CD4-positive, alpha-beta T cell (primary cell): ENCODE data around the gene SND1. TPM values are rescaled to one million over a fixed set of nuclear protein-coding genes. Genes with fewer than 3 reads are reported as not detected.

ENCODE experiments used
- ATAC-seq: fragments of 200-7000 bp; cut with Tn5 transposase; one replicate; pipeline ENCODE4 v1.10.0; 2022; ENCODE audit warnings: mild to moderate bottlenecking; ENCODE audit not compliant: poor library complexity
- CTCF ChIA-PET: fragments of 350-600 bp; sonication (Branson Sonifier 250); formaldehyde crosslinking; loops from one replicate; lab custom pipeline; 2021; ENCODE audit warnings: antibody characterized with exemption, inconsistent platforms; lab: Charles Lee
- POLR2A ChIA-PET: fragments of 350-600 bp; sonication (Branson Sonifier 250); formaldehyde crosslinking; loops from one replicate; lab custom pipeline; 2021; ENCODE audit warnings: antibody characterized with exemption, inconsistent platforms; lab: Charles Lee
- DNase-seq, 14 experiments: peaks; one replicate each; pipeline ENCODE4 v3.0.0-alpha.2; 2013 to 2020; ENCODE audit warnings: mixed read lengths in 2 of 14
- H3K27ac ChIP-seq, 2 donors: one replicate each; pipeline versions ENCODE4 v1.5.1 to v1.7.0; 2013; ENCODE audit warnings: low read length in 2 of 2, low read depth in 1 of 2, mild to moderate bottlenecking in 1 of 2
- H3K27me3 ChIP-seq, 2 experiments: 1 replicate in 1 of 2; 2 replicates in 1 of 2; pipeline versions ENCODE4 v1.6.1 to v1.7.0; 2013; ENCODE audit warnings: low read length in 2 of 2, control low read depth in 1 of 2, mild to moderate bottlenecking in 1 of 2, moderate library complexity in 1 of 2; ENCODE audit not compliant: insufficient read depth in 2 of 2, control insufficient read depth in 1 of 2
- H3K36me3 ChIP-seq: one replicate; pipeline ENCODE4 v1.6.1; 2013; ENCODE audit warnings: low read length, control low read depth; ENCODE audit not compliant: insufficient read depth
- H3K4me1 ChIP-seq: one replicate; pipeline ENCODE4 v1.6.1; 2013; ENCODE audit warnings: low read length, control low read depth; ENCODE audit not compliant: insufficient read depth
- H3K4me3 ChIP-seq: one replicate; pipeline ENCODE4 v1.5.1; 2013; ENCODE audit warnings: mild to moderate bottlenecking, low read length, moderate library complexity
- H3K9me3 ChIP-seq, 2 experiments: 1 replicate in 1 of 2; 2 replicates in 1 of 2; pipeline versions ENCODE4 v1.6.1 to v1.7.0; 2013; ENCODE audit warnings: low read length in 2 of 2, mild to moderate bottlenecking in 2 of 2, control low read depth in 1 of 2, moderate library complexity in 1 of 2; ENCODE audit not compliant: control insufficient read depth in 1 of 2, insufficient read depth in 1 of 2
- H3K27ac Mint-ChIP-seq: one replicate; pipeline ENCODE4 v1.8.0; 2020; ENCODE audit warnings: mixed read lengths
- H3K27me3 Mint-ChIP-seq: one replicate; pipeline ENCODE4 v1.8.0; 2021; ENCODE audit warnings: mixed read lengths
- H3K36me3 Mint-ChIP-seq: one replicate; pipeline ENCODE4 v1.8.0; 2021; ENCODE audit warnings: low read depth, mixed read lengths
- H3K4me1 Mint-ChIP-seq: one replicate; pipeline ENCODE4 v1.8.0; 2021; ENCODE audit warnings: low read depth, mixed read lengths
- H3K4me3 Mint-ChIP-seq: one replicate; pipeline ENCODE4 v1.8.0; 2020; ENCODE audit warnings: mild to moderate bottlenecking, mixed read lengths
- H3K9me3 Mint-ChIP-seq: one replicate; pipeline ENCODE4 v1.8.0; 2020; ENCODE audit warnings: mixed read lengths
- CTCF ChIP-seq: fragments of 200-600 bp; IDR thresholded peaks from one replicate; pipeline ENCODE4 v1.8.0; 2022; ENCODE audit warnings: antibody characterized with exemption, mild to moderate bottlenecking
- intact Hi-C, 2 experiments: fragments of 100-400 bp; cut with DNase I in 1 of 2; cut with micrococcal nuclease in 1 of 2; formaldehyde crosslinking; loops; one replicate each; pipeline versions ENCODE4 v1.15.1 to v1.9.0; 2023 to 2025; cut with DNase I, micrococcal nuclease
- total RNA-seq, 174 experiments: library from RNA in 2 of 174; stranded (reverse) in 2 of 174; gene quantifications; one replicate each; pipeline ENCODE4 v1.2.3 and lab custom pipeline; 2021 to 2026

SND1 gene
- total RNA-seq, 2 experiments from 2014 or later = 104 to 113 TPM

DNA sequence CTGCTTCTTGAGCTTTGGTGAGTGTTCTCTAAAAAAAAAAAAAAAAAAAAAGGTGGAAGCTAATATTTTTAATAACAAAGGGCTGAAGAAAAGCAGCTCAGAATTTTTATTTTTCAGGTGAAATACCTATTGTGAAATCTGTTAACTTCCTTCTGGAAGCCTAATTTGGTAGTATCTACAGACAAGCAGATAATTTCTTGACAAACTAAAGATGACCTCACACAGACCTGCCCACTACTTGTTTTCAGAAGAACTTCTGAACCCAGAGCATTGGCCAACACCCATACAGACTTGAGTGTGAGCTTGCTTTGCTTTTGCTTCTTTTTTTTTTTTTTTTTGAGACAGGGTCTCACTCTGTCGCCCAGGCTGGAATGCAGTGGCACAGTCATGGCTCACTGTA lies 348.1 kb downstream of the SND1 start:
- H3K27me3 ChIP-seq = no peaks in the 10 kb centered on the region
- peaks cover 29% of the 10 kb centered on the region for H3K4me1 Mint-ChIP-seq
- peaks cover 5% of the 10 kb centered on the region for H3K4me1 ChIP-seq
- peaks cover 10% of the 10 kb centered on the region for H3K36me3 ChIP-seq
- POLR2A ChIA-PET = interaction anchor here (0.9 kb wide), 1 partner anchor 26 kb away, joined by 3 read pairs; no protein-coding TSS in a partner anchor
- H3K27me3 Mint-ChIP-seq = no peaks in the 10 kb centered on the region
- intact Hi-C loops = no loop called here
- no peak for DNase-seq
- no peak overlapping the region for H3K27ac ChIP-seq
- ATAC-seq = no peak
- CTCF ChIA-PET = interaction anchor here (0.7 kb wide), 2 partner anchors 191 to 302 kb away, joined by 3 to 4 read pairs; no protein-coding TSS in a partner anchor
- H3K4me3 Mint-ChIP-seq = no peak overlapping the region
- peaks cover 30% of the 10 kb centered on the region for H3K36me3 Mint-ChIP-seq
- H3K4me3 ChIP-seq = no peak overlapping the region
- no peaks in the 10 kb centered on the region for H3K9me3 ChIP-seq
- no peak for TF ChIP-seq CTCF
- H3K9me3 Mint-ChIP-seq = no peaks in the 10 kb centered on the region
- no peak overlapping the region for H3K27ac Mint-ChIP-seq

DNA sequence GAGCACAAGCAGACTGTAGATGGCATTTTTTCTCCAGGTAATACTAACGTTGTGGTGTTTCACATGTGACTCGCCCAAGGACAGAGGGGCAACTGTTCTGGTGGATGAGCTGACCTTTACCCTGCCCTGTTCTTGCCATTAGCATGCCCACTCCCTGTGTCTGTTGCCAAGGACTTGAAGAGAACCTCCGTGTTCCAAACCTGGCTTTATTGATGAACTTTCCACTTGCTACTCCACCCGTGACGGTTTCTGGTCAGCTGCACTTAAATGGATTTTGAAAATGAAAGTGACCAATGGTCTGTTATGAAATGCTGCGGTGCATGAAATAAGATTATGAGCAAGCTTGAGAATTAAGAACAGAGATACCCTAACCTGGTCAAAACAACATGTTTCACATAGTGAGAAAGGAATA lies 348.9 kb downstream of the SND1 start:
- Mint-ChIP-seq H3K27ac (no peak overlapping the region), H3K27me3 (no peaks in the 10 kb centered on the region), H3K4me1 (peaks cover 29% of the 10 kb centered on the region), H3K9me3 (no peaks in the 10 kb centered on the region), H3K4me3 (no peak overlapping the region), H3K36me3 (peaks cover 26% of the 10 kb centered on the region)
- no peak for ATAC-seq
- peaks cover 5% of the 10 kb centered on the region for H3K4me1 ChIP-seq
- H3K9me3 ChIP-seq = no peaks in the 10 kb centered on the region
- TF ChIP-seq CTCF = no peak
- intact Hi-C loops = no loop called here
- no peak for DNase-seq
- no peaks in the 10 kb centered on the region for H3K27me3 ChIP-seq
- no peak overlapping the region for H3K27ac ChIP-seq
- peaks cover 7% of the 10 kb centered on the region for H3K36me3 ChIP-seq
- CTCF ChIA-PET = no interaction called here
- no peak overlapping the region for H3K4me3 ChIP-seq
- POLR2A ChIA-PET = no interaction called here

- ATAC-seq = no peak
- Histone ChIP-seq H3K27ac (no peak overlapping the region), H3K4me3 (no peak overlapping the region), H3K4me1 (peaks cover 5% of the 10 kb centered on the region), H3K9me3 (no peaks in the 10 kb centered on the region), H3K27me3 (no peaks in the 10 kb centered on the region), H3K36me3 (no peaks in the 10 kb centered on the region)
- CTCF ChIA-PET = no interaction called here
- no peak overlapping the region for H3K27ac Mint-ChIP-seq
- no peak overlapping the region for H3K4me3 Mint-ChIP-seq
- POLR2A ChIA-PET = no interaction called here
- H3K36me3 Mint-ChIP-seq = peaks cover 6% of the 10 kb centered on the region
- no peaks in the 10 kb centered on the region for H3K27me3 Mint-ChIP-seq
- intact Hi-C loops = no loop called here
- no peak for TF ChIP-seq CTCF
- no peaks in the 10 kb centered on the region for H3K9me3 Mint-ChIP-seq
- peaks cover 29% of the 10 kb centered on the region for H3K4me1 Mint-ChIP-seq
- DNase-seq = no peak
Measured at GRCh38 chr7:128003167-128003566, 351.2 kb downstream of the SND1 start.
